Osteocyte (in vitro differentiated cells): ENCODE measurements around the gene PCBP2. TPM values are rescaled to one million over a fixed set of nuclear protein-coding genes. Genes with fewer than 3 reads are reported as not detected.

Source experiments
- DNase-seq: peaks from one replicate; pipeline ENCODE4 v3.0.0; 2021; ENCODE audit warnings: mixed read lengths; ENCODE audit not compliant: unreplicated experiment; ENCODE audit errors: extremely low spot score
- H3K27ac Mint-ChIP-seq: one replicate; pipeline ENCODE4 v1.8.0; 2021; ENCODE audit warnings: mild to moderate bottlenecking, mixed read lengths; ENCODE audit not compliant: unreplicated experiment
- H3K27me3 Mint-ChIP-seq: one replicate; pipeline ENCODE4 v1.8.0; 2021; ENCODE audit warnings: mixed read lengths; ENCODE audit not compliant: unreplicated experiment
- H3K36me3 Mint-ChIP-seq: one replicate; pipeline ENCODE4 v1.8.0; 2021; ENCODE audit warnings: mixed read lengths; ENCODE audit not compliant: unreplicated experiment
- H3K4me1 Mint-ChIP-seq: one replicate; pipeline ENCODE4 v1.8.0; 2021; ENCODE audit warnings: mixed read lengths; ENCODE audit not compliant: unreplicated experiment
- H3K4me3 Mint-ChIP-seq: one replicate; pipeline ENCODE4 v1.8.0; 2021; ENCODE audit warnings: mild to moderate bottlenecking, moderate library complexity, mixed read lengths; ENCODE audit not compliant: unreplicated experiment
- H3K9me3 Mint-ChIP-seq: one replicate; pipeline ENCODE4 v1.8.0; 2021; ENCODE audit warnings: mixed read lengths; ENCODE audit not compliant: unreplicated experiment
- total RNA-seq: library from RNA; stranded (reverse); gene quantifications from 2 replicates; pipeline ENCODE4 v1.2.1, GENCODE V29; 2021
- TF ChIP-seq, protein P1 (sequence below): fragments of 200-600 bp; sonication (generic); IDR thresholded peaks from 2 replicates; pipeline ENCODE4 v1.5.0; 2021; ENCODE audit warnings: antibody characterized with exemption, mild to moderate bottlenecking, moderate library complexity

The PCBP2 gene
- total RNA-seq, 1 donor from 2014 or later, result 984 TPM

DNA sequence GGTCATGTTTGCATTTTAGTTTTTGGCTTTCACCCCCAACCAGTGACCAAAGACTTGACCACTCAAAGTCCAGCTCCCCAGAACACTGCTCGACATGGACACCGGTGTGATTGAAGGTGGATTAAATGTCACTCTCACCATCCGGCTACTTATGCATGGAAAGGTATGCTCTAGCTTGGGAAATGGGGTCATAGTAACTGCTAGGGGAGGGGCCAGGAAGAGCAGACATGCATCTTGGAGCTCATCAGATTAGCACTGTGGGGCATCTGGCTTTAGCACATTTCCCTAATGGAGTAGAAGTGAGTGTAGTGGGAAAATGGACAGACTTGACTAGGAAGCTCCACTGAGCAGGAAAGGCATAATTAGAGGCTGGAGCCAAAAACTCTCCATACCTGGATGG is 2.8 kb downstream of the PCBP2 start:
- no peaks in the 10 kb centered on the region for H3K27me3 Mint-ChIP-seq
- peaks cover 23% of the 10 kb centered on the region for H3K4me1 Mint-ChIP-seq
- H3K36me3 Mint-ChIP-seq, result peaks cover 40% of the 10 kb centered on the region
- H3K9me3 Mint-ChIP-seq, result no peaks in the 10 kb centered on the region
- DNase-seq, result no peak
- TF ChIP-seq, protein P1, sequence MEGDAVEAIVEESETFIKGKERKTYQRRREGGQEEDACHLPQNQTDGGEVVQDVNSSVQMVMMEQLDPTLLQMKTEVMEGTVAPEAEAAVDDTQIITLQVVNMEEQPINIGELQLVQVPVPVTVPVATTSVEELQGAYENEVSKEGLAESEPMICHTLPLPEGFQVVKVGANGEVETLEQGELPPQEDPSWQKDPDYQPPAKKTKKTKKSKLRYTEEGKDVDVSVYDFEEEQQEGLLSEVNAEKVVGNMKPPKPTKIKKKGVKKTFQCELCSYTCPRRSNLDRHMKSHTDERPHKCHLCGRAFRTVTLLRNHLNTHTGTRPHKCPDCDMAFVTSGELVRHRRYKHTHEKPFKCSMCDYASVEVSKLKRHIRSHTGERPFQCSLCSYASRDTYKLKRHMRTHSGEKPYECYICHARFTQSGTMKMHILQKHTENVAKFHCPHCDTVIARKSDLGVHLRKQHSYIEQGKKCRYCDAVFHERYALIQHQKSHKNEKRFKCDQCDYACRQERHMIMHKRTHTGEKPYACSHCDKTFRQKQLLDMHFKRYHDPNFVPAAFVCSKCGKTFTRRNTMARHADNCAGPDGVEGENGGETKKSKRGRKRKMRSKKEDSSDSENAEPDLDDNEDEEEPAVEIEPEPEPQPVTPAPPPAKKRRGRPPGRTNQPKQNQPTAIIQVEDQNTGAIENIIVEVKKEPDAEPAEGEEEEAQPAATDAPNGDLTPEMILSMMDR, result no peak
- H3K4me3 Mint-ChIP-seq, result peak overlapping the region; percentile 98
- peak overlapping the region; percentile 45 for H3K27ac Mint-ChIP-seq

- TF ChIP-seq, protein P1, result no peak
- Mint-ChIP-seq H3K4me1 (peaks cover 26% of the 10 kb centered on the region), H3K36me3 (peaks cover 59% of the 10 kb centered on the region), H3K27ac (no peak overlapping the region), H3K4me3 (no peak overlapping the region), H3K27me3 (no peaks in the 10 kb centered on the region), H3K9me3 (no peaks in the 10 kb centered on the region)
- DNase-seq, result no peak
Measured at GRCh38 chr12:53456654-53457366, 4.9 kb downstream of the PCBP2 start.

DNA sequence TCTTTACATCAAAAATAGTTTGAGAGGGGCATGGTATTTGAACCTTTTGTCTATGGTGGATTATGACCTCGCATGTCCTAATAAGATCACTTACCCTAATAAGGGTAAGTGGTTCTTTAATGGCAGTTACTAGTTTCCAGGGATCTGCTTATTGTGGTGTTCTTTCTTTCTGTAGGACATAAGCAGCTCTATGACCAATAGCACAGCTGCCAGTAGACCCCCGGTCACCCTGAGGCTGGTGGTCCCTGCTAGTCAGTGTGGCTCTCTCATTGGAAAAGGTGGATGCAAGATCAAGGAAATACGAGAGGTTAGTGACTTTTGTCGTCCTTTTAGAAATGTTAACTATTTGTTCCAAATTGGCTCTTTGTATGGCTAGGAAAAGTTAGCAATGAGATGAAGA is 7.2 kb downstream of the PCBP2 start:
- H3K9me3 Mint-ChIP-seq, result no peaks in the 10 kb centered on the region
- H3K4me1 Mint-ChIP-seq, result peaks cover 16% of the 10 kb centered on the region
- H3K27ac Mint-ChIP-seq, result peak overlapping the region; percentile 47
- TF ChIP-seq, protein P1, result no peak
- no peak for DNase-seq
- no peak overlapping the region for H3K4me3 Mint-ChIP-seq
- no peaks in the 10 kb centered on the region for H3K27me3 Mint-ChIP-seq
- peaks cover 73% of the 10 kb centered on the region for H3K36me3 Mint-ChIP-seq

- TF ChIP-seq, protein P1, result no peak
- H3K4me3 Mint-ChIP-seq, result no peak overlapping the region
- no peaks in the 10 kb centered on the region for H3K27me3 Mint-ChIP-seq
- H3K27ac Mint-ChIP-seq, result no peak overlapping the region
- DNase-seq, result no peak
- H3K9me3 Mint-ChIP-seq, result no peaks in the 10 kb centered on the region
- peaks cover 70% of the 10 kb centered on the region for H3K36me3 Mint-ChIP-seq
- H3K4me1 Mint-ChIP-seq, result peaks cover 8% of the 10 kb centered on the region
Measured at GRCh38 chr12:53461059-53461458, 9.2 kb downstream of the PCBP2 start.

DNA sequence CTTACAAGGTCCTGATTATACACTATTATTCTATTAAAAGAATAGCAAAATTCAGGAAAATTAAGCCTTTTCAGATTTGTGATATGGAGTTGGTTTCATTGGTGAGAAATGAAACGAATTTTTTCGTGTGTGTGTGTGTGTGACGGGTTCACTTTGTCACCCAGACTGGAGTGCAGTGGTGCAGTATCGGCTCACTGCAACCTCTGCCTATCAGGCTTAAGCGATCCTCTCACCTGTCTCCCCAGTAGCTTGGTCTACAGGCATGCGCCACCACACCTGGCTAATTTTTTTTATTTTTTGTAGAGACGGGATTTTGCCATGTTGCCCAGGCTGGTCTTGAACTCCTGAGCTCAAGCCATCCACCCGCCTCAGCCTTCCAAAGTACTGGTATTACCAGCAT is 9.7 kb downstream of the PCBP2 start:
- Mint-ChIP-seq H3K36me3 (peaks cover 72% of the 10 kb centered on the region), H3K4me1 (peaks cover 8% of the 10 kb centered on the region), H3K4me3 (no peak overlapping the region), H3K9me3 (no peaks in the 10 kb centered on the region), H3K27me3 (no peaks in the 10 kb centered on the region), H3K27ac (no peak overlapping the region)
- TF ChIP-seq, protein P1, result no peak
- no peak for DNase-seq
